Measurements from ENCODE around the gene TMEM132C.

GRCh38 chr12:128551266-128551665, 284.3 kb downstream of the TMEM132C start:
- TF ChIP-seq POLR2AphosphoS5 (IDR thresholded peaks at IDR 0.05; ENCODE audit: low read depth, low read length) (no peak), SIN3A (IDR thresholded peaks at IDR 0.05; ENCODE audit: borderline replicate concordance, insufficient read depth, low read length) (no peak), TAF1 (IDR thresholded peaks at IDR 0.05; ENCODE audit: borderline replicate concordance, insufficient read depth, low read length) (no peak), FOXP2 (optimal IDR thresholded peaks at IDR 0.05; ENCODE audit: borderline replicate concordance, extremely low read depth, extremely low read length, insufficient read depth) (no peak)
- TF ChIP-seq, protein P1, sequence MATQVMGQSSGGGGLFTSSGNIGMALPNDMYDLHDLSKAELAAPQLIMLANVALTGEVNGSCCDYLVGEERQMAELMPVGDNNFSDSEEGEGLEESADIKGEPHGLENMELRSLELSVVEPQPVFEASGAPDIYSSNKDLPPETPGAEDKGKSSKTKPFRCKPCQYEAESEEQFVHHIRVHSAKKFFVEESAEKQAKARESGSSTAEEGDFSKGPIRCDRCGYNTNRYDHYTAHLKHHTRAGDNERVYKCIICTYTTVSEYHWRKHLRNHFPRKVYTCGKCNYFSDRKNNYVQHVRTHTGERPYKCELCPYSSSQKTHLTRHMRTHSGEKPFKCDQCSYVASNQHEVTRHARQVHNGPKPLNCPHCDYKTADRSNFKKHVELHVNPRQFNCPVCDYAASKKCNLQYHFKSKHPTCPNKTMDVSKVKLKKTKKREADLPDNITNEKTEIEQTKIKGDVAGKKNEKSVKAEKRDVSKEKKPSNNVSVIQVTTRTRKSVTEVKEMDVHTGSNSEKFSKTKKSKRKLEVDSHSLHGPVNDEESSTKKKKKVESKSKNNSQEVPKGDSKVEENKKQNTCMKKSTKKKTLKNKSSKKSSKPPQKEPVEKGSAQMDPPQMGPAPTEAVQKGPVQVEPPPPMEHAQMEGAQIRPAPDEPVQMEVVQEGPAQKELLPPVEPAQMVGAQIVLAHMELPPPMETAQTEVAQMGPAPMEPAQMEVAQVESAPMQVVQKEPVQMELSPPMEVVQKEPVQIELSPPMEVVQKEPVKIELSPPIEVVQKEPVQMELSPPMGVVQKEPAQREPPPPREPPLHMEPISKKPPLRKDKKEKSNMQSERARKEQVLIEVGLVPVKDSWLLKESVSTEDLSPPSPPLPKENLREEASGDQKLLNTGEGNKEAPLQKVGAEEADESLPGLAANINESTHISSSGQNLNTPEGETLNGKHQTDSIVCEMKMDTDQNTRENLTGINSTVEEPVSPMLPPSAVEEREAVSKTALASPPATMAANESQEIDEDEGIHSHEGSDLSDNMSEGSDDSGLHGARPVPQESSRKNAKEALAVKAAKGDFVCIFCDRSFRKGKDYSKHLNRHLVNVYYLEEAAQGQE (IDR thresholded peaks at IDR 0.05; ENCODE audit: insufficient read depth in 1 of 2, low read depth in 2 of 2, low read length in 2 of 2) = no peak
